HepG2 (cell line): ENCODE measurements around the gene ZNF527.

Experiments used
- HNF4A ChIP-seq: sonication (generic); formaldehyde crosslinking; IDR thresholded peaks from 2 replicates; pipeline ENCODE4 v1.4.0; 2020; ENCODE audit warnings: missing genetic modification reagents
- PCBP1 ChIP-seq: fragments of 200-400 bp; formaldehyde crosslinking; IDR thresholded peaks from 2 replicates; pipeline ENCODE4 v1.6.1; 2017; ENCODE audit warnings: mild to moderate bottlenecking, low read depth, low read length, borderline replicate concordance
- POLR2AphosphoS5 ChIP-seq: IDR thresholded peaks from 2 replicates; pipeline ENCODE4 v1.6.1; 2012; ENCODE audit warnings: low read depth, low read length
- ZNF354B ChIP-seq: sonication (generic); formaldehyde crosslinking; IDR thresholded peaks from 2 replicates; pipeline ENCODE4 v1.8.0; 2022; ENCODE audit warnings: mild to moderate bottlenecking, missing genetic modification reagents

DNA sequence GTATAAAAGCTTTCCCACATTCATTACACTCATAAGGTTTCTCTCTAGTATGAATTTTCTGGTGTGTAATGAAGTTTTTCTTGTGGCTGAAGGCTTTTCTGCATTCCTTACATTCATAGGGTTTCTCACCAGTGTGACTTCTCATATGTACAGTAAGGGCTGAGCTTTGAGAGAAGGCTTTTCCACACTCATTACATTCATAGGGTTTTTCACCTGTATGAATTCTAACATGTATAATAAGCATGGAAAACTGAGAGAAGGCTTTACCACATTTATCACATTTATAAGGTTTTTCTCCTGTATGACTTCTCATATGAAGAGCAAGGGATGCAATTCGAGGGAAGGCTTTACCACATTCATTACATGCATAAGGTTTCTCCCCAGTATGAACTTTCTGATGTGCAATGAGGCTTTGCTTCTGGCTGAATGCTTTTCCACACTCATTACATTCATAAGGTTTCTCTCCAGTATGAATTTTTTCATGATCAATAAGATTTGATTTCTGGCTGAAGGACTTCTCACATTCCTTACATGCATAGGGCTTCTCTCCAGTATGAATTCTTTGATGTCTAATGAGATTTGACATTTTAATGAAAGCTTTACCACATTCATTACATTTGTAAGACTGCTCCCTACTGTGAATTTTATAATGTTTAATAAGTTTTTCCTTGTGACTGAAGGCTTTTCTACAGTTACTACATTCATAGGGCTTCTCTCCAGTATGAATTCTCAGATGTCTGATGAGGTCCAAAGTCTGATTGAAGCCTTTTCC is 42.6 kb downstream of the ZNF527 start:
- TF ChIP-seq ZNF354B (CRISPR knock-in tag) (no peak), PCBP1 (no peak), HNF4A (CRISPR knock-in tag) (no peak), POLR2AphosphoS5 (no peak)
